HG03280 (cell line): ENCODE data around the gene ENPP7.

ENCODE experiments used
- ATAC-seq: cut with Tn5 transposase; IDR thresholded peaks from one replicate; pipeline ENCODE4 v1.9.1; 2021; ENCODE audit warnings: mild to moderate bottlenecking, moderate library complexity; ENCODE audit not compliant: unreplicated experiment

The ENPP7 gene

DNA sequence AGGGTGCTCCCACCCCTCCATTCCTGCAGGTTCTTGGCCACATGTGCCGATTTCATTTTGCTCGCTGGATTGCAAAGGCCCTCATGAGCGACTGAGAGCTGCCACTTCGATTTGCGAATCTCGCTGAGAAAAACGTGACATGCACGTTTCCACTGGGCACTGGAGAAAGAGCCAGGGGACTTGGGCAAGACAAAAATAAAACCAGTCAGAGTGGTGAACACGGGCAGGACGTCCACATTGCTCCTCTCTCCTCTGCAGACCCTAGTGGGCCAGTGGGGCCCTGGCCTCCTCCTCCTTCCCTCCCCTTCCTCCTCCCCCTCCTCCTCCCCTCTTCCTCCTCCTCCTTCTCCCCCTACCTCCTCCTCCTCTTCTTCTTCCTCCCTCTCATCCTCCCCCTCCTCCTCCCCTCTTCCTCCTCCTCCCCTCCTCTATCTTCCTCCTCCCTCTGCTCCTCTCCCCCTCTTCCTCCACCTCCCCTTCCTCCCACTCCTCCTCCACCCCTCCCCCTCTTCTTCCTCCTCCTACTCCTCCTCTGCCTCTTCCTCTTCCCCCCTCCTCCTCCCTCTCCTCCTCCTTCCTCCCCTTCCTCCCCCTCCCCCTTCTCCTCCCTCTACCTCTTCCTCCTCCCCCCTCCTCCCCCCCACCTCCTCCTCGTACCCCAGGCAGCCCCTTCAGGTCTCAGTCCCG is 28.1 kb upstream of the ENPP7 start:
- no peak for ATAC-seq

DNA sequence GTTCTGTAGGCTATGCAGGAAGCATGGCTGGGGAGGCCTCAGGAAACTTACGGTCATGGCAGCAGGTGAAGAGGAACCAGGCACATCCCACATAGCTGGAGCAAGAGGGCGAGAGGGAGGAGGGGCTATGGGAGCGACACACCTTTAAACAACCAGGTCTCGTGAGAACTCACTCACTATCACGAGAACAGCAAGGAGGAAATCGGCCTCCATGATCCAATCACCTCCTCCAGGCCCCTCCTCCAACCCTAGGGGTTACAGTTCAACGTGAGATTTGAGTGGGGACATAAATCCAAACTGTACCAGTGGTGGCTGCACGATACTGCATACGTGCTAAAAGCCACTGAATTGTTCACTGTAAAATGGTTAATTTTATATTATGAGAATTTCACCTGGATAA is 26.1 kb upstream of the ENPP7 start:
- ATAC-seq: no peak

DNA sequence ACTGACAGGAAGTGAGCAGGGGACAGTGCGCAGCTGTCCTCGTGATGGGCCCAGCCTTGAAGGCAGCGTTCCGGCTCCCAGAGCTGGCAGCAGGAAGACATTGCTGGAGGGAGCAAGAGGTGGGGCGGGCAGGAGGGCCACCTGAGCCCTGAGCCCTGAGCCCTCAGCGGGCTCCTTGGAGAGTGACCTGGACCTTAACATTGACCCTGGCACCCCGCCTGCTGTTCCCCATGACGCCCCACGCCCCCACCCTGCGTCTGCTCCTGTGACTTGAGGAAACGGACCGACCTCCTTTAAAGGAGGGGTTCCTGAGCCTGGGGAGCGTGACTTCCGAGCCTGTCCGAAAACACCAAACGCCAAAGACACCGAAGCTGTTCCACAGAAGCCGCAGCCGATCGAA is 25.1 kb upstream of the ENPP7 start:
- ATAC-seq: no peak

DNA sequence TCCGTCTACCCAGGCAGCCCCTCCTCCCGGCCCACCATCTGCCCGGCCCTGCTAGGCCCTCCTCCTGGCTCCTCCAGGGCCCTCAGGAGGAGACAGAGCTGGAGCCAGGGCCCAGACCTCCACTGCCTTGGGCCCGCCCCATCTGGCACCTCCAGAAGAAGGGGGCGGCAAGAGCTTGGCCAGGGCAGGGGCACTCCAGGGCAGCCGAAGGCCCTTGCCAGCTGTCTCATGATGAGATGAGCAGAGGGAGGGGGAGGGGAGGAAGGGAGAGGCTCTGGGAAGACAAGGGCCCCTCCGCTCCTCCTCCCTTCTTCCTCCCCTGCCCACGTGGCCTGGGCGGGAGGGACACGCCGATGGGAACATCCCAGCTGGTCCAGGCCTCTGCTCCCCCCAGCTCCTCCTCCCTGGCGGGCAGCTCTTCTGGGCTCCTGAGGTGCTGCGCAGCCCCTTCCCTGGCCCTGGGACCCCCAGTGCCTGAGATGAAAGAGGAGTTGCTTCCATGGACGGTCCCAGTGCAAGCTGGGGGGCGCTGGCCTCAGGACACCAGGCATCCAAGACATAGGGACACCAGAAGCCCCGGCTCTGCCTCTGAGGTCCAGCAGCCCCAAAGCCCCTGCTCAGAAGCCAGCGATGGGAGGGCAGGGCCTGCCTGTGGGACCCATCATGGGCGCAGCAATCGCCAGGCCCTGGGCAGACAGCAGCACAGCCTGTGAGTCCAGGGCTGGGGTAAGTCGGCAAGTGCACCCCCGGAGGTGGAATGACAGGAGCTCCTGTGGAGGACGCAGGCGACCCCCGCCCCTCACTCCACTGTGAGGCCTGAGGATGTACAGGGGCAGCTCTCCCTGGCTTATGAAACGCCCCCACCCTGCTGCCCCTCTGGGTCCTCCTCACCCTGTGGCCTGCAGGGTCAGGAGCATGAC is 23.6 kb upstream of the ENPP7 start:
- ATAC-seq: no peak

DNA sequence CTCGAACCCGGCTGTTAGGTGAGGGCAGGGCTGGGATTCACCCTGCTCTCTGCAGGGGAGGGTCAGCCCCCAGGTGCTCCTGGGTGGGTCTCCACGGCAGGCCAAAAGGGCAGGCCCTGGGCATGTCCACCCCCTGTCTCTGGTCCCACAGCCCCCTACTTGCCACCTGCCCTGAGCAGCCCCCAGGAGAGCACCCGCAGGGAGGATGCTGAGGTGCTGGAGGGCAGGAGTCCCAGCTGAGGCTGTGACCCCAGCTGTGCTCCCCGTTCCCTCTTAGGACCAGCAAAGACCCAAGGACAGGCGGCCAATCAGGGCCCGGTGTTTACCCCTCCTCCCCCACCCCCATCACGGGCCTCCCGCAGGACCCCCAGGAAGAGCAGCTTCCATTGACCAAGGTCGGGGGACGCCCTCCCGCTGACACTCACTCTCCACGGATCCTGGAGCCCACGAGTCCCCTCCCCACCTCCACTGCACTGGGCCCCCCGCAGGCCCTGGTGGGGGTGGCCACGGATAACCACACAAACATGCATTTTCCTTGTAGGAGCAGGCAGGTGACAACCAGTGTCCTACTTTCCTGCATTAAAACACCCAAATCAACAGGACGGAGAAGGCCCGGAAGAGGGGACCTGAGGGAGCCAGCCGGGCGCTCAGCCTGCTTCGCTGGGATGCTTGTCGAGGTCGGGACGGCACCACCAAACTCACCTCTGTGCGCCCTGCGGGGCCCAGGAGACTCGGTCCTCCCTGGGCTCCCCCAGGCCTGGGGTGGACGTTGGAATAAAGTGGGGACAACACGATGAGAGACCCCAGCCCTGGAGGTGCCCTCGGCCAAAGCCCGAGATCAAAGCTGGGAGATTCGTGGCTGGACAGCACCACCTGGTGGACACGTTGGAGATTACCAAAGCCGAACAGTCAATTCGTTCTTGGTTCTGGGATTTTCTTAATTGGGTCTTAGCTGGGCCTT is 22.5 kb upstream of the ENPP7 start:
- no peak for ATAC-seq

DNA sequence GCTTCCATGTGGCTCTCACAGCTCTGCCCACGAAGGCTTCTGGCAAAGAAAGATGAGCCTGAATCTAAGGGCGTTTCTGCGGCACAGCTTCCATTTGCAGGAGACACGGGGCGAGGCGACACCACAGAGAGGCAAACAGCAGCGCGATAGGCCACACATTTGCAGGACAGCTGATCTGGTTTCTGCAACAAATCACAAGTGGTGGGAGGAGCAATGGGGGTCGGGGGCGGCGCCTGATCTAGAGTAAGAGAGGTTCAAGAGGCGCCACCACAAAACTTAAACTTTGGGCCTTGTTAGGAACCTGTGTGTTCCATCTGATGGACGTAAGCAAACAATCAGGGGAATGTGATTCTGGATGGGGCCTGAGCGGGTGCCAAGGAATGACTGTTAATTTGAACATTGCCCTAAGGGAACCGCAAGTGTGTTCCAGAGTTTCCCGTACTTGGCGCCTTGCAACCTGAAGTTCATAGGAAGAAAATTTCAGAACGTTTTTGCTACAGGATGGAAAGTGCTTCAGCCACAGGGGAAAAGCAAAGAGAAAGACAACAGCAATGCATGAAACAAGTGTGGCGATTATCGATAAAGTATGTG is 18.9 kb upstream of the ENPP7 start:
- no peak for ATAC-seq

DNA sequence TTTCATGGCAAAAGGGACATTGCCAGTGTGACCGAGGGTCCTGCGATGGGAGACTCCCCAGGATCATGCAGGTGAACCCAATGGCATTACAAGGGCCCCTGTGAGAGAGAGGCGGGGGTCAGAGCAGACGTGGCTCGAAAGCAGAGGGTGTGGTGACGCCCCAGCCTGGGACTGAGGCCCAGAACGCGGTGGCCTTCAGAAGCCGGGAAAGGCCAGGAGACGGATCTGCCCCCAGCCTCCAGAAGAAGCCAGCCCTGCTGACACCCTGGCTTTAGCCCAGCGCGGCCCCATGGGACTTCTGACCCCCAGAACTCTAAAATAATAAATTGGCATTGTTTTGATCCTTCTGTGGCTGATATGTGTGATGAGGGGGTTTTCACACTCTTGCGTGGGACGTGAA is 17.4 kb upstream of the ENPP7 start:
- ATAC-seq: no peak

DNA sequence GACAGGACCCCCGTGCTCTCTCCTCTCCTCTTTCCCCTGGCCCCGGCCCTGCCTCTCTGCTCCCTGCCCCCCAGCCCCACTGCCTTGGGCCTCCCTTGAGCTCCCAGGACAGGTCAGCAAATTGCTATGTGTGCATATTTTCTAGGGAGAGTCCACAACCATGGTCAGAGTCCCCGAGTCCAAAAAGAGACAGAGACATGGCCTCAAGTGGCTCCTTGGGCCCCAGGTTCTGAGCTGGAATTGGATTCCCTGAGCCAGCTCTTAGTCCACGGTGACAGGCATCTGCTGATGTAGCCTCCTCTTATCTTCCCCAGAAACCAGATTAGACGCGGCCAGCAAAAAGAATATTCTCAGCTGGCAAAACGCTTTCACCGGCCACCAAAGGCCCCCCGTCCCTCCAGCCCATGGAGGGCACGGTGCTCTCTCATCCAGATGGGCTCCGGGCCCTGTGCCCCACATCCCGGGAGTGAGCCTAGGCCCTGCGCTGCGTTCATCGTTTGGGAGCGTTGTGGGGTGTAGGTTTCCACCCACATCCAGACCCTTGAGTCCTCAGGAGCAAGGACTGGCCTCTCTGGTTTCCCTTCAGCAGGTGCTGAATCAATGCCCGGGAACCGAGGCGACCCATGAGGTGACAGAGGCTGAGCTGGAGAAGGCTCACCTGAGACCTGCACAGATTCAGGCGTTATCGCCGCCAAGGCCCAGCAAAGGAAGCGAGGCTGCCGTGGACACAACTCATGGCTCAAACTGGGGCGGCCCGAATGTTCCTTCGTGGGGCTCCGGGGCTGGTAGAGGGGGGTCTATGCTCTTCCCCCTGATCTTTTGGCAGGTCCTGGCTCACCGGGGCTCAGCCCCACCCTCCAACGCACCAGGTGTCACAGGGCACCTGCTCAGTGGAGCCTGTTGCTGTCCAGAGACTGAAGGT is 16.3 kb upstream of the ENPP7 start:
- ATAC-seq: no peak

DNA sequence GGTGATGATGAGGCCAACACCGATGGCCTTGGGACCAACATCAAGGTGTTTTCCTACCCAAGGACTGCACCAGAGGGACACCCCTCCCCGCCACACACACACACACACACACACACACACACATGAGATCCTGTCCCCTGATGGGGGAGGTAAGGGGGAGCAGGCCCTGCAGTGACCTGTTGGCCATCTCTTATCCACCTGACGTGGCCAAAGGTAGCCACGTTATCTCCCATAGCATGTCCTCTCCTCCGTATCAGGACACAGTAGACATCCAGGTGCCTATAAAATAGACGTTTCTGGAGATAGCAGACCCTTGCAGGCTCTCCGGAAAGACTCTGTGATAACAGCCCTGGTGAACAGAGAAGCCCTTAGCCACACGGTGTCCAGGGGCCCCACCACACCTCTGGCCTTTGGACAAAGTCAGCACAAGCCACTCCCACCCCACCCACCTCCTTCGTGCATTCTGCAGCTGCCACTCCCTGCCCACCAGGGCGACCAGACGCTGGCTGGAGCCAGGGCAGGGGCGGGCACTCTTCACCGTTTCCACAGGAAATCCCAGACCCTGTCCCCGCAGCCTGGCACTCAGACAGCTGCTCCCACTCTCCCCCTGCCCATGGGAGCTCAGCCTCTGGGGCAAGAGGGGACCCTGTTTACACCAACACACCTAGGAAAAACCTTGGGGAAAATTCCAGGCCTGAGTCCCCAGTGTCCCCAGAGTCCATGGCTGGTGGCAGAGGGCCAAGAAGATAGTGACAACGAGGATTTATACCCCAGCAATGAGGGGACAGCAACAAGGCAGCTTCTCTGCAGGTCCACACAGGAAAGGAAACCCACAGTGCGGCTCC is 15.4 kb upstream of the ENPP7 start:
- no peak for ATAC-seq

DNA sequence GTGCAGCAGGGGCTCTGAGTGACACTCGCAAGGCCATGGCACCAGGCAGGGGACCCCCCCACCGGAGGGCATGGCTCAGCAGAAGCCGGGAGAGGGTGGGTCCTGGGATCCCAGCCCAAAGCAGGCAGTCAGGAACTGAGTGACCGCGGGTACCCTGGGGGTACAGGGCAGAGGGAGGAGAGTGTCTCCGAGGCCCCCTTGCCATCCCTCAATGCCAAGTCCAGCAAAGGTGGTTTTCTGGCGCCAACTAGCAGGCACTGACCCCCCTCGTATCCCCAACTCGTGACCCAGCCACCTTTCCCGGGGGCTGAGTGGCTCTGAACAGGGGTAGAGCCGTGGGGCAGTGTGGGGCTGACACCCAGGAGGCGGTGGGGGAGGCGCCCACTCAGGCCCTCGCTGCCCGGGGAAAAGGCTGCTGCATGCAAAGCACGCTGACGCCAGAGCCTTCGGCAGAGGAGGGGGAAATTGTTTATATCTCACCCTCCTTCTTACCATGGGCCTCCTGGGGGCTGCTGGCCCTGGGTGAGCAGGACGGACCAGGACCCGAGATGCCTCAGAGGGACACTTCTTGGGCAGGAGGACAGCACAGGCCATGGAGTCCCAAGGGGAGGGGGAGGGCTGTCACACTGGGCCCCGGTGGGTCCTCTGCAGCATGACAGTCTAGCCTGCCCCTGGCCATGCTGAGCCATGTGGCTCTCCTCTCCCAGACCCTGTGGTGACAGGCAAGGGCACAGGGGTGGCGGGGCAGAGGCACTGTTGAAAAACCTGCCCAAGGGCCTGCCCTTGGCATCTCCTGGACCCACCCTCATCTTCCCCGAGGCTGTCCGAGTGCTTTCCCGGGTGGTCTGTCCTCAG is 14.6 kb upstream of the ENPP7 start:
- ATAC-seq: no peak

DNA sequence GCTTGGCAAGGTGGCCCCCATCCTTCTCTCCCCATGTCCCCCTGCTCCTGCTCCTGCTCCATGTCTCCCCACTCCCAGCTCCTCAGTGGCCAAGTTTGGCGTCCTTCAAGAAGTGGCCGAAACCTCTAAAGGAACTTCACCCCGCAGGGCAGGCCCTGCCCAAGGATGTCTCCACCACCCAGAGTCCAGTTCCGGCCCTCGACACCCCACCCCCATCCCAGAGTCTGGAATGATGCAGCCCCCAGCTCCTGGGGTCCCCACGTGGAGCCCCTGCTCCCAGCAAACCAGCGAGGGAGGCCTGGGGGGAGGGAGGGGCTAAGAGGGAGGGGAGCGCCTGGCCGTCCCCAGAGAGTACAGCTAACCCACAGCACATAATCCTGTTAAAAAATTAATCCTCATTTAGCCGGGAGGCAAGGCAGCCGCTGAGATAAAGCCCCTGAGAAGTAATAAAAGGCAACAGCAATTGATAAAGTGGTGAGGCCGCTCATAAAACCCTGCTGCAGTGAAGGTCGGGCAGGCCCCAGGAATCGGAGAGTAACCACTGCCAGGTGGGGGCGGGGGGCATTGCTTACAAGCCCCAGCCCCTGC is 9.9 kb upstream of the ENPP7 start:
- no peak for ATAC-seq

DNA sequence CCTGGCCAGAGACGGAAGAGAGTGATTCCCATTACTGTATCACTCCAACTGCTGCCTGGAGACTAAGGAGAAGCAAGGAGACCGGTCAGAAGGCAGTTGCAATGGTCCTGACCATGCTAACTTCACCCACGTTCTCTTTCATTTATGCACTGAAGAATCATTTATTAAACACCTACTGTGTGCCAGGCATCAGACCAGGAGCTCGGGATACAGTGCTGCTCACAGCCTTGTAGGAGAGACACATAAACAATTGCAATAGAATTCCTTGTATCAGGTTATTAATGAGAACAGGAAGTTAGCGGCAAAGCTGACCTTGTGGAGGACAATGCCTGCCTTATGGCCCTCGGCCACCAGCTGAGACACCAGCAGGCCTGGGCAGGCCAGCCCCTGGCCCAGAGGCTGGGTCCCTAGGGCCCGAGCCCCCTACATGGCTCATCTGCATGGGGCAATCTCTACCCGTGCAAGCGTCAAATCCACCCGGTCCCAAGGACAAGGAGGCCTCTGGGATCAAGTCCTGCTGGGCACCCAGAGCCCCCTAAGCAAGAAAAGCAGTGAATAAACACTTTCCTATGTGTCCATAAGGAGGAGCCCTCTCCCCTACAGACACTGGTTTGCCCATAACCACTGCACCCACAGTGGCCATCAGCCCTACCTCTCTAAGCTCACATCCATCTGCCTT is 8.6 kb upstream of the ENPP7 start:
- no peak for ATAC-seq

DNA sequence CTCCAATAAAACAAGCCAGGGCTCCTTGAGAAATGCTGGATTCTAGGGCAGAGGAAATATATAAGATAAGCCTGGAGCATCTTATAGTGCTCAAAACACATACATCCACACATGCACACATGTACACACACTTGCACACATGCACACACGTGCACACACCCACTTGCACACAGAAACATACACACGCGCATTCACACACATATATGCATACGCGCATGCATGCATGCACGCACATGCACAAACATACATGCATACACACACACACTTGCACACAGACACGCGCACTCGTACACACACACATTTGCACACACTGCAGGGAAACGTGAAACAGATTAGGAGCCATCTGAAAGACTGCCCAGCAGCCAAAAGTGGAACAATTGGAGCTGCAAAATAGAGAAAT is 8.0 kb upstream of the ENPP7 start:
- no peak for ATAC-seq

DNA sequence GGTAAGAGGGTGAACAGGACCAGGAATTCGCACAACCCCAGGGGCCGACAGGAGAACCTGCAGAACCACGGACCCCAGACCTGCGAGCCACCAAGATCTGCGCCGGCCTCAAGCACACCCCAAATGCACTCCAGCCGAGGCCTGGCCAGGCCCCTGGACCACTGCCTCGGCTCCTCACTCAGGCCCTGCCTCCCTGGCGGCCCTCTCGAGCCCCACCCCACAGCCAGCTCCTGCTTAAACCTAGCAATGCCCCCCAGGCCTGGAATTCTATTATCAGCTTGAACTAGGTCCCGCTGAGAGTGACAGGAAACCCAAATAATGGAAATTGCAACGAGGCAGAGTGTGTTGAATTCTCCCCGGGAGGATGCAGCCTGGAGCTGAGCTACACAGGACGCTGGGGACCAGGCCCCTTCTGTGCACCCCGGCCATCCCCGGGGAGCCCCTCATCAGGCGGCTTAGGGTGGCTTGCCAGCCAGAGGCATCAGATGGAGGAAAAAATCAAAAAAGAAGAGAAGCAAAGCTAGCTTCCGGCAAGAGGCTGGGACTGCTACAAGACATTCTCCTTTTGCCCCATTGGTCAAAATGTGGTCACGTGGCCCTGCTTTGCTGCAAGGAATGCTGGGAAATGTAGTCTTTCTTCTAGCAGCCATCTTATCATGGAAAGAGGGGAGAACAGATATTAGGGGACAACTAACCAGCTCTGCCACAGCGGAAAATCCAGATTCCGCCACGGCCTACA is 2.4 kb upstream of the ENPP7 start:
- ATAC-seq: peak; percentile 59

DNA sequence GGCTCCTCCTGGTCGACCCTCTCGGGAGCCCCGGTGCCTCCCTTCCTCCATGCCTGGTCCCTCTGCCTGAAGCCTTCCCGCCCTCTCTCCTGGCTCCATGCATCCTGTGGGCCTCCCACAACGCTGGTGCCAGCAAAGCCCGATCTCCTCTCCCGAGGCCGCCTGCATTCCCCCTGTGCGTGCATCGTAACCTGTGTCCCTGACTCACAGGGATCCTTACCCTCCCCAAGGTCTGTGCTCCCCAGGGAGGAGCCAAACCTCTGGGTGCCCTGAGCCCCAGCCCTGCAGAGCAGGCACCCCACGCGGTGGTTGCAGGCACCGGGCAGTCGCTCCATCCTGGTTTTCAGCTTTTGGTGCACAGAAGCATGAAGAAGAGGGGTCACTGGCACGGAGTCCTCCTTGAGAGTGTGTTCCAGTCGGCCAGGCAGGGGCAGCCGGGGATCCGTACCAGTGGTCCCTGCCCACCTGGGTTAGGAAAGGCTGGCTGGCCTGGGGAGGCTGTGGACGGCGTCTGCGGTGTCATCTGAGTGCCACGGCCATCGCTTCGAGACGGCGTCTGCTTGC is 1.8 kb upstream of the ENPP7 start:
- ATAC-seq: no peak

DNA sequence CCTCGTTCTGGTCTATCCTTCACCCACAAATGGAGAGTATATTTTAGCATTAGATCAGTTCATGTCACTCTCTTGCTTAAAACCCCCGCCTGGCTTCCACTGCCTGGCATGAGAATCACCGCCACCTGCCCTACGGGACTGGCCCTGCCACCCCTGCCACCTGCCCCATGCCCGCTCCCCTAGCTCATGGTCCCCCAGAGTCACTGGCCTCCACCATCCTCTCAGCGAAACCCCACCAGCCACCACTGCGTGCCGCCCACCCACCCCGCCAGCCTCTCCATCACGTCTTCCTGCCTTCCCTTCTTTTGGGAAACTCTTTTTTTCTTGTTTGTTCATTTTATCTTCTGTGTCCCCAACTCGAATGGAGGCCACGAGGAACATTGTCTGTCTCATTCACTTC is 982 bp upstream of the ENPP7 start:
- ATAC-seq: no peak
